HUES6 (cell line): ENCODE measurements around the gene TMEM208.

ENCODE experiments used
- H3K27ac ChIP-seq: 2 replicates; pipeline ENCODE4 v1.7.0; 2013; ENCODE audit warnings: low read depth, mild to moderate bottlenecking, low read length, inconsistent platforms
- H3K27me3 ChIP-seq: 2 replicates; pipeline ENCODE4 v1.6.1; 2013; ENCODE audit warnings: low read length; ENCODE audit not compliant: control insufficient read depth, insufficient read depth
- H3K36me3 ChIP-seq: 2 replicates; pipeline ENCODE4 v1.6.1; 2013; ENCODE audit warnings: low read length; ENCODE audit not compliant: control insufficient read depth, insufficient read depth
- H3K4me1 ChIP-seq: 2 replicates; pipeline ENCODE4 v1.6.1; 2013; ENCODE audit warnings: low read length; ENCODE audit not compliant: control insufficient read depth, insufficient read depth
- H3K4me3 ChIP-seq: 2 replicates; pipeline ENCODE4 v1.5.1; 2013; ENCODE audit warnings: low read depth, low read length
- H3K9ac ChIP-seq: one replicate; pipeline ENCODE4 v1.6.1; 2013; ENCODE audit warnings: mild to moderate bottlenecking, low read length
- H3K9me3 ChIP-seq: 2 replicates; pipeline ENCODE4 v1.6.1; 2013; ENCODE audit warnings: low read depth, low read length; ENCODE audit not compliant: control insufficient read depth, insufficient read depth

The TMEM208 gene

DNA sequence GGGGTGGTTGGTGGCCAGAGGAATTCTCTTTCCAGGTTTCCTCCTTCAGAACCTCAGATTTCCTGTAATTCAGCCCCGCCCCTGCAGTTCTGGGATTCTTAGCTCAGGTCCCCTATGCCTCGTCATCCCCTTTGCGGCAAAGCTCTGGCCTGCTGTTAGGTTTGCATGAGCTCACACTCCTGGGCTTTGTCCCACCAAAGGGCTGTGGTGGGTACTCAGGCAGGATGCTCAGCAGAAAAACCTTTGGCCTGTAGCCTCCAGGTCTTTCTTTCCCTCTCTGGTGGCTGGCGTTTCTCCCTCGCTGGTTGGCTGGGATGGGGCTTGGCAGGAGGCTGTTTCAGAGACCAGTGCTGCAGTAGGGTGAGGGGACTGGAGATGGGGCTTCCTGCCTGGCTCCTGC, 42.8 kb downstream of the TMEM208 start:
- Histone ChIP-seq H3K9ac (no peak overlapping the region), H3K27ac (no peak overlapping the region), H3K9me3 (no peaks in the 10 kb centered on the region), H3K27me3 (peaks cover 3% of the 10 kb centered on the region; the same call in 1 of the 2 replicates), H3K4me3 (no peak overlapping the region), H3K4me1 (peaks cover 7% of the 10 kb centered on the region; the same call in 1 of the 2 replicates), H3K36me3 (no peaks in the 10 kb centered on the region)

DNA sequence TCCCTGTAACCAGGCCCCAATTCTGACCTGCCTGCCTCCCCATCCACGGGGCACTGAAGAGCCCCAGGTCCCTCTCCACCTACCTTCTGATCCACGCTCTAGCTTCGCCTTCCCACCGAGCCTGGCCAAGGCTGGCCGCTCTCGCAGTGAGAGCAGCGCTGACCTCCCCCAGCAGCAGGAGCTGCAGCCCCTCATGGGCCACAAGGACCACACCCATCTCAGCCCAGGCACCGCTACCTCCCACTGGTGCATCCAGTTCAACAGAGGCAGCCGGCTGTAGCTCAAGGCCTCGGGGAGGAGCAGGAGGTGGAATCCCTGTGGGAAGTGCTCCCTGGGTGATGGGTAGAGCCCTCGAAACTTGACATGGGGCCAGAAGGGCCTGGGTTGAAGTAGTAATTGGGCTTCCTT, 44.0 kb downstream of the TMEM208 start:
- no peaks in the 10 kb centered on the region for H3K9me3 ChIP-seq
- no peak overlapping the region for H3K27ac ChIP-seq
- H3K36me3 ChIP-seq = no peaks in the 10 kb centered on the region
- H3K4me3 ChIP-seq = no peak overlapping the region
- no peak overlapping the region for H3K9ac ChIP-seq
- H3K4me1 ChIP-seq = peaks cover 7% of the 10 kb centered on the region; the same call in 1 of the 2 replicates
- peaks cover 1% of the 10 kb centered on the region; the same call in 1 of the 2 replicates for H3K27me3 ChIP-seq

DNA sequence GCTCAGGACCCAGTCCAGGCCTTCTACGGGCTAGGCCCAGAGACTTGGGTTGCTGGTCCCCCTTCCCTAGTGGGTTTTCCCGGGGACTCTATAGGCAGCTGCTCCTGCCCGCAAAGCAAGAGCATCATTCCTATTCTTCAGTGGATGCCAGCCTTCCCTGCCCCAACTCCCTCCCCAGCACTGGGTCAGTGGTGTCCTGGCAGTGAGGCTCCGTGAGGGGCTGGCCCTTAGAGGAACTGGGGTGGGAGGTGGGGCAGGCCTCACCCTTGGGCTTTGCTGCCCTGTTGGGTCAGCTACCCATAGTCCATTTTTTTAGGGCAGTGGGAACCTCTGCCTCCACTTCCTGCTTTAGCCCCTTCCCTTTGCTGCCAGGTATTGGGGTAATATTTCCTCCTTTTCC, 44.5 kb downstream of the TMEM208 start:
- Histone ChIP-seq H3K9ac (peak overlapping the region; percentile 6), H3K9me3 (no peaks in the 10 kb centered on the region), H3K27me3 (no peaks in the 10 kb centered on the region), H3K27ac (no peak overlapping the region), H3K4me3 (no peak overlapping the region), H3K36me3 (no peaks in the 10 kb centered on the region), H3K4me1 (peaks cover 7% of the 10 kb centered on the region; the same call in 1 of the 2 replicates)

DNA sequence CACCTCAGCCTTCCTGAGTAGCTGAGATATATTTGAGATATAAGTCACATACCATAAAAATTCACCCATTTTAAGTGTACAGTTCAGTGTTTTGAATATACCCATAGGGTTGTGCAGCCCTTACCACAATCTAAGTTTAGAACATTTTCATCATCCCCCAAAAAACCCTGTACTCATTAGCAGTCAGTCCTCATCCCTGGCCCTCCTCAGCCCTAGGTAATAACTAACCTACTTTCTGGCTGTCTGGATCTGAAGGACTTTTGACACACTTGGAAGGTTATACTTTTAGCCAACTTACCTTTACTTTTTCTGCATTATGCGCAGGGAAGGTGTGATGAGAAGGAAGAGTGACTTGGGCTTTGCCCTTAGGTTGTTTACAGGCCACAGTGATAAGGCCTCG, 48.4 kb downstream of the TMEM208 start:
- Histone ChIP-seq H3K4me3 (no peak overlapping the region), H3K9me3 (no peaks in the 10 kb centered on the region), H3K4me1 (peaks cover 10% of the 10 kb centered on the region; the same call in 1 of the 2 replicates), H3K9ac (no peak overlapping the region), H3K36me3 (no peaks in the 10 kb centered on the region), H3K27ac (no peak overlapping the region), H3K27me3 (peaks cover 15% of the 10 kb centered on the region)

DNA sequence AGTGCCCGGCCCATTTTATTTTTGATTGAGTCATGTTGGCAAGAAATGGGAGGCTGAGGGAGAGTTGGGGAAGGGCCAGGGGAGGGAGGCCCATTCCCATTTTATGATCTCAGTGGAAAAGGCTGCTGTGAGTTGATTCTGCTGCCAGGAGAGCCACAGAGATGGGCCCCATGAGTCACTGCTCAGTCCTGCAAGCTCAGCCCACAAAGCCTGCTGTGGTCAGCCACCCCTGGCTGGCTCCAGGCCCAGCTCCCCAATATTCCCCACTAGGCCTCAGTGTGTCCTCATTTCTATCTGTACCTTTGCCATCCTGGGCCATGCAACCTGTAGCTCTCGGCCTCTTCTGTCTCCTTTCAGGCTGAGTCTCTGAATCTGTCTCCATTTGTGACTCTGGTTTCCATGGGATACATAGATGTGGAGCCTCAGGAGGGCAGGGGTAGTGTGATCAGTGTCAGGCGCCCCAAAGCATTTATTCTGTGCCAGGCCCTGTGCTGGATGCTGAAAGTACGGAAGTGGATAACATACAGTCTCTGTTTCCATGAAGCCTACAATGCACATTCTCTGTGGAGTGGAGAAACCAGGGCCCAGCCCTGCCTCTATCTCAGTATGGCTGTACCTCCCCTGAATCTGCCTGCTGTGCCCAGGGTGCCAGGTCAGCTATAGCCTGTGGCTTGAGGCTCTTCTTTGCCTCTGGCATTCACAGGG, 50.5 kb downstream of the TMEM208 start:
- H3K27me3 ChIP-seq = peaks cover 19% of the 10 kb centered on the region
- no peak overlapping the region for H3K9ac ChIP-seq
- no peaks in the 10 kb centered on the region for H3K36me3 ChIP-seq
- no peak overlapping the region for H3K27ac ChIP-seq
- H3K4me3 ChIP-seq = no peak overlapping the region
- H3K9me3 ChIP-seq = no peaks in the 10 kb centered on the region
- H3K4me1 ChIP-seq = peaks cover 10% of the 10 kb centered on the region; the same call in 1 of the 2 replicates

GRCh38 chr16:67277999-67278772, 51.3 kb downstream of the TMEM208 start:
- Histone ChIP-seq H3K4me1 (peaks cover 10% of the 10 kb centered on the region; the same call in 1 of the 2 replicates), H3K4me3 (peak overlapping the region; percentile 84), H3K27me3 (peaks cover 19% of the 10 kb centered on the region), H3K27ac (no peak overlapping the region), H3K9me3 (no peaks in the 10 kb centered on the region), H3K36me3 (no peaks in the 10 kb centered on the region), H3K9ac (peak overlapping the region; percentile 66)
